ENCODE measurements around the gene SNU13. TPM values are rescaled to one million over a fixed set of nuclear protein-coding genes. Genes with fewer than 3 reads are reported as not detected.
A peak's percentile ranks its signal among the peaks of the same experiment; 100 is the strongest.

The SNU13 gene
- total and polyA plus RNA-seq, 2 donors (not counting 1 experiment from before 2014, with no cell fraction given), result 61.6 to 164 TPM

- no peak overlapping the region for H2AFZ ChIP-seq (ENCODE audit: low read length)
- peaks cover 11% of the 10 kb centered on the region for H3K36me3 ChIP-seq (ENCODE audit: control insufficient read depth, insufficient read depth, low read length)
These were observed 46.1 kb downstream of the SNU13 start for GRCh38 chr22:41642331-41643110.

GRCh38 chr22:41641854-41642253, 46.8 kb downstream of the SNU13 start:
- Histone ChIP-seq H4K20me1 (ENCODE audit: control insufficient read depth, extremely low read depth, insufficient read depth, low read length) (no peaks in the 10 kb centered on the region), H3K79me2 (ENCODE audit: control insufficient read depth, insufficient read depth, low read length) (peaks cover 6% of the 10 kb centered on the region), H3K4me2 (ENCODE audit: extremely low read depth, insufficient read depth, low read length) (no peak overlapping the region), H3K9me3 (ENCODE audit: control insufficient read depth, insufficient read depth, low read depth, low read length) (no peaks in the 10 kb centered on the region), H3K4me3 (replicated peaks in 1 of 4; ENCODE audit: control extremely low read depth in 1 of 4, insufficient read depth in 1 of 4, low read depth in 3 of 4, low read length in 4 of 4) (no peak overlapping the region), H3K27me3 (ENCODE audit: control insufficient read depth, insufficient read depth, low read length) (no peaks in the 10 kb centered on the region), H3K27ac (ENCODE audit: insufficient read depth, low read length) (no peak overlapping the region), H2AFZ (ENCODE audit: low read length) (no peak overlapping the region), H3K4me1 (ENCODE audit: control insufficient read depth, extremely low read depth, insufficient read depth, low read length) (no peaks in the 10 kb centered on the region), H3K36me3 (ENCODE audit: control insufficient read depth, insufficient read depth, low read length) (peaks cover 12% of the 10 kb centered on the region), H3K9ac (ENCODE audit: insufficient read depth, low read length) (no peak overlapping the region)
- no peak for DNase-seq (ENCODE audit: low read depth in 2 of 2)
- TF ChIP-seq EZH2 (IDR thresholded peaks at IDR 0.05; ENCODE audit: low read length, missing control alignments), result no peak
- TF ChIP-seq CTCF (conservative IDR thresholded peaks at IDR 0.05 in 1 of 2, IDR thresholded peaks at IDR 0.05 in 1 of 2; ENCODE audit: low read depth in 1 of 2, low read length in 2 of 2), result no peak

More at GRCh38 chr22:41642331-41643110, 46.1 kb downstream of the SNU13 start:
- Histone ChIP-seq H3K4me2 (ENCODE audit: extremely low read depth, insufficient read depth, low read length) (no peak overlapping the region), H4K20me1 (ENCODE audit: control insufficient read depth, extremely low read depth, insufficient read depth, low read length) (no peaks in the 10 kb centered on the region), H3K4me3 (replicated peaks in 1 of 4; ENCODE audit: control extremely low read depth in 1 of 4, insufficient read depth in 1 of 4, low read depth in 3 of 4, low read length in 4 of 4) (no peak overlapping the region), H3K27ac (ENCODE audit: insufficient read depth, low read length) (no peak overlapping the region), H3K9me3 (ENCODE audit: control insufficient read depth, insufficient read depth, low read depth, low read length) (no peaks in the 10 kb centered on the region), H3K79me2 (ENCODE audit: control insufficient read depth, insufficient read depth, low read length) (peaks cover 6% of the 10 kb centered on the region), H3K9ac (ENCODE audit: insufficient read depth, low read length) (no peak overlapping the region), H3K27me3 (ENCODE audit: control insufficient read depth, insufficient read depth, low read length) (no peaks in the 10 kb centered on the region), H3K4me1 (ENCODE audit: control insufficient read depth, extremely low read depth, insufficient read depth, low read length) (no peaks in the 10 kb centered on the region)
- TF ChIP-seq EZH2 (IDR thresholded peaks at IDR 0.05; ENCODE audit: low read length, missing control alignments) (no peak), CTCF (conservative IDR thresholded peaks at IDR 0.05 in 1 of 2, IDR thresholded peaks at IDR 0.05 in 1 of 2; ENCODE audit: low read depth in 1 of 2, low read length in 2 of 2) (no peak)
- peak in 1 of 2 donors; percentile 35 for DNase-seq (ENCODE audit: low read depth in 2 of 2)

- TF ChIP-seq EZH2 (IDR thresholded peaks at IDR 0.05; ENCODE audit: low read length, missing control alignments), result no peak
- no peak for TF ChIP-seq CTCF (conservative IDR thresholded peaks at IDR 0.05 in 1 of 2, IDR thresholded peaks at IDR 0.05 in 1 of 2; ENCODE audit: low read depth in 1 of 2, low read length in 2 of 2)
- Histone ChIP-seq H3K4me3 (replicated peaks in 1 of 4; ENCODE audit: control extremely low read depth in 1 of 4, insufficient read depth in 1 of 4, low read depth in 3 of 4, low read length in 4 of 4) (no peak overlapping the region), H2AFZ (ENCODE audit: low read length) (no peak overlapping the region), H3K9ac (ENCODE audit: insufficient read depth, low read length) (no peak overlapping the region), H3K27ac (ENCODE audit: insufficient read depth, low read length) (no peak overlapping the region), H3K4me1 (ENCODE audit: control insufficient read depth, extremely low read depth, insufficient read depth, low read length) (peaks cover 3% of the 10 kb centered on the region), H3K79me2 (ENCODE audit: control insufficient read depth, insufficient read depth, low read length) (peaks cover 9% of the 10 kb centered on the region), H3K36me3 (ENCODE audit: control insufficient read depth, insufficient read depth, low read length) (peaks cover 17% of the 10 kb centered on the region), H3K9me3 (ENCODE audit: control insufficient read depth, insufficient read depth, low read depth, low read length) (no peaks in the 10 kb centered on the region), H3K4me2 (ENCODE audit: extremely low read depth, insufficient read depth, low read length) (no peak overlapping the region), H4K20me1 (ENCODE audit: control insufficient read depth, extremely low read depth, insufficient read depth, low read length) (peaks cover 3% of the 10 kb centered on the region), H3K27me3 (ENCODE audit: control insufficient read depth, insufficient read depth, low read length) (no peaks in the 10 kb centered on the region)
- DNase-seq (ENCODE audit: low read depth in 2 of 2), result no peak
These were observed 49.9 kb downstream of the SNU13 start for GRCh38 chr22:41638748-41639147.

All from fibroblast of lung (primary cell).